NCI-H526 (cell line): Measurements from ENCODE around the gene CYP27B1.

ENCODE experiments used
- DNase-seq, 2 experiments: peaks; one replicate each; lab custom pipeline; 2025; lab: John Stamatoyannopoulos, UW

CYP27B1 gene

DNA sequence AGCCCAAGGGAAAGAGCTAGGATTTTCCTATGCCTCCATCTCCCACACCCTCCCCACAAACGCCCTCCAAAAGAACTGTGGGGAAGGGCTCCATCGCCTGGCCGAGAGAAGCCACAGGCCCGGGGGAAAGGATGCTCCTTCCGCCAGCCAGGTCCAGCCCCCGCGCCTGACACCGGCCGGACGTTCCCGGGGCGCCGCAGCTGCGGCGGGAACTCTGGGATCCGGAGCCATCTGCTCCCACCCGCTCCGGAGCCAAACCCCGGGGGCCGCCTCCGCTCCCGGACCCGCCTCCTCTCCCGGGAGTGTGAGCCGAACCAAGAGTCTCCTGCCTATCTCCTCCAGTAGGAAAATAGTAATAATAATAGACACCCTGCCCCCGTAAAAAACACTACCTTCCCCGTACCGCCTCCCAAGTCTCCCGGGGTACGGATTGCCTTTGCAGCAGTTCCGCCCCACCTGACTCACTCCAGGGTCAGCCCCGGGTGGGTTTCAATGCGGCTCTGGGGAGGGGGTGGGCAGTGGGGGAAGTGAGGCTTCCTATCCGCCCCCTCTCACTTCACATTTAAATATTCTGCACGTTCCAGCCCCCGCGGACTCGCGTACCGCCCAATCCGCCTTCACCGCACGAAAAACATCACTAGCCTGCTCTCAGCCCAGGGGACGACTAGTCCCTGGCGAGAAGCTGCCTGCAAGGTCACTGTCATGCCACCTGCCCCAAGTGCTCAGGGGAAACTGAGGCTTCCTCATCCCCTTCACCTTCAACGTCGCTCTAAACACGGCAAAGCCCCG lies 30.7 kb downstream of the CYP27B1 start:
- peak in 1 of 2 experiments; percentile 72 for DNase-seq

GRCh38 chr12:57735198-57735855 lies 31.6 kb downstream of the CYP27B1 start:
- DNase-seq = peak in 1 of 2 experiments; percentile 35

DNA sequence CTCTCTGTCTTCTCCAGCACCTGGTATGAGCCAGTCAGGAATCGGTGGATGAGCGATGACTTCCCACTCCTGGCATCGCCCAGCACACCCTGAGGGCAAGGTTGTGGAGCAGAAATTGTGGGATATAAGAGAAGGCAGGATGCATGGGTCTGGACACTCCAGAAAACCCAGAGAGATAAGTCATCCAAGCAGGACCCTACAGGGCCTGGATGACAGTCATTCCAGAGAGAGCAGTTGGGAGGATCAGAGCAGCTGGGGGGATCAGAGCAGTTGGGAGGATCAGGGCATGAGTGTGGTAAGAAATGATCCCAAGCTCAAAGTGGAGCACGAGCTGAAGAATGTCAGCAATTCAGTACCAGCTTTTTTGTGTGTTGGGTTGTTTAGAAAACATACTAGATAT lies 32.3 kb downstream of the CYP27B1 start:
- DNase-seq = no peak

DNA sequence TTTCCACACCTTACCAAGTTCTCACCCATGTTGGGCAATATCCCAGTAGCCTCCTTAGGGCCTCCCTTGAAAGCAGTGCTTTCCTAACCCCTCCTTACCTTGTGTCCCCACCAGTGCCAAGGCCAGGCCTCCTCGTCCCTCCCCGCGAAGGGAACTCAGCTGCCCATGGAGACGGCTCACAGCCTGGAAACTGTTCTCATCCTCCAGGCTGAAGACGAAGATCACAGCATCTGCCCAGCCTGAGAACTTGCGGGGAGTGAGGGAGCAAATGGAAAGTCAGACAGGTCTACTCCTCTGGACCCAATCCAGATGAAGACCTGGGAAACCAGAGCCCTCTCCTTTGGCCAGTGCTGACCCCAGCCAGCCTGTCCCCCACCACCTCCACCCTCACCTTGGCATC lies 33.0 kb downstream of the CYP27B1 start:
- no peak for DNase-seq

DNA sequence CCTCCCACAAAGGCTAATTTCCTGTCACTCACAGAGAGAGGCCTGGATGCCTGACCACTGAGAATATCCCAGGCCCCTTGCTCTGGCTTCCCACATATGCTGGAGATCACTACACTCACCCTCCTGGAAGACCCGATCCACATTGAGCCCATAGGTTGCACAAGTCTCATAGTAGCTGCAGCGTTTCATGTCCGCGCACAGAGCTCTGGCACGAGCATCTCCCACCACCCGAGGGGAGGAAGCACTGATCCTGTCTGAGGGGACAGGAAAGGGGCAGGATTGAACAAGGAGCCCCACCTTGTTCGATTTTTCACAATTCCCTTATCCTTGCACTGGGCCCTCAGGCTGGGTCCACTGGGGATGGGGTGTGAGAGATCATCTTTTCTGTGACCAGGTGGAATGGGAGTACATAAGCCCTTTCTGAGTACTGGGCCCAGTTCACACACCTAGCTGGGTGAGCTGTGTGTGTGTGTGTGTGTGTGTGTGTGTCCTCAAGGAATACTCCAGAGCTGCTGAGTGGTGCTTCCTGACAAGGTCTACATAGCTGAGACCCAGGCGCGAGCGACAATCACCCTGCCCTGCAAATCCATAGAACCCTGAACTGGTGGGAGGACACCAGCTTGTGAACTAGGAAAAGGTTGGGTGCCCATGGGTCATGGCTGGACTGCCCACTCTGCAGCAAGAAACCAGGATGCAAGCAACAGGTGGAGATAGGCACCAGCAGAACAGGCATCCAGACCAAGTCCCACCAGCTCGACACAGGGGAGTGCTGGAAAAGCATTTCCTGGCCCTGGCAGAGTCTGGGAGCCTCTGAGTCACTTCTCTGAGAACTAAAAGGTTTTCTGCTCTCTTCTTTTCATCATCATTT lies 33.9 kb downstream of the CYP27B1 start:
- no peak for DNase-seq

- DNase-seq = no peak
Observed at GRCh38 chr12:57732270-57732669, 34.6 kb downstream of the CYP27B1 start.

- DNase-seq = no peak
Observed at GRCh38 chr12:57731411-57732080, 35.3 kb downstream of the CYP27B1 start.

DNA sequence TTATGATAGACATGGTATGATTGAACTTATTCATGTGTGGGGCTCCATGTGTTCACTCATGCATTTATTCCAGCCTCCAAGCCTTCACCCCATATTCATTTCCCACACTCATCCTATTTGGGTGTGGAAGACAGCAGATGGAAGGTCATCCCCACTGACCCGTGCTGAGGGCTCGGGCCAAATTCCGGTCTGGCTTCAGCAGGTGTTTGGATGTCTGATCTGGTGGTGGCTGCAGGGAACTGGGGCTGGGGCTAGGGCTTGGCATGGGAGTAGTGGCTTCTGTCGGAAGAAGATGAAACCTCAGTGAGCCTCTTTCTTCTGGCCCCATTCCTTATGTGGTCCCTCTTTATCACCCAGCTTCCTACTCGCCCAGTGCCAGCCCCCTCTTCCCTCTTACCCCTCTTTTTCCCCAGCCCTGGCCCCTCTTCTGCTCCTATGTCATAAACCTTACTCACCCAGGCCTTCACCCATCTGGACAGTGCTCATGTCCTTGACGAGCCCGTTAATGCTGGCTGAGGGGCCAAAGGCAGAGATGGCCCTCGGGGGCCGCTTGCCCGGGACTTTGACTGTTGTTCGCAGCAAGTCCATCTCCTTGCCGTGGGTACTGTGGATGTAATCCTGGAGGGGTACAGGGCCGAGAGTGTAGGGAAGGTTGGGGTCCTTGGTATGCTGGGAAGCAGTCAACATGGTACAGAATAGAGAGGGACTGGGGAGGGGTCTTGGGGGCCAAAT lies 36.4 kb downstream of the CYP27B1 start:
- no peak for DNase-seq

- no peak for DNase-seq
Observed at GRCh38 chr12:57729321-57729844, 37.5 kb downstream of the CYP27B1 start.

- no peak for DNase-seq
Observed at GRCh38 chr12:57727758-57728395, 39.0 kb downstream of the CYP27B1 start.

GRCh38 chr12:57726884-57727757 lies 39.8 kb downstream of the CYP27B1 start:
- DNase-seq = peak in 1 of 2 experiments; percentile 69

GRCh38 chr12:57726151-57726883 lies 40.6 kb downstream of the CYP27B1 start:
- DNase-seq = peak; percentile 76 to 95

GRCh38 chr12:57725851-57726150 lies 41.1 kb downstream of the CYP27B1 start:
- DNase-seq = no peak

DNA sequence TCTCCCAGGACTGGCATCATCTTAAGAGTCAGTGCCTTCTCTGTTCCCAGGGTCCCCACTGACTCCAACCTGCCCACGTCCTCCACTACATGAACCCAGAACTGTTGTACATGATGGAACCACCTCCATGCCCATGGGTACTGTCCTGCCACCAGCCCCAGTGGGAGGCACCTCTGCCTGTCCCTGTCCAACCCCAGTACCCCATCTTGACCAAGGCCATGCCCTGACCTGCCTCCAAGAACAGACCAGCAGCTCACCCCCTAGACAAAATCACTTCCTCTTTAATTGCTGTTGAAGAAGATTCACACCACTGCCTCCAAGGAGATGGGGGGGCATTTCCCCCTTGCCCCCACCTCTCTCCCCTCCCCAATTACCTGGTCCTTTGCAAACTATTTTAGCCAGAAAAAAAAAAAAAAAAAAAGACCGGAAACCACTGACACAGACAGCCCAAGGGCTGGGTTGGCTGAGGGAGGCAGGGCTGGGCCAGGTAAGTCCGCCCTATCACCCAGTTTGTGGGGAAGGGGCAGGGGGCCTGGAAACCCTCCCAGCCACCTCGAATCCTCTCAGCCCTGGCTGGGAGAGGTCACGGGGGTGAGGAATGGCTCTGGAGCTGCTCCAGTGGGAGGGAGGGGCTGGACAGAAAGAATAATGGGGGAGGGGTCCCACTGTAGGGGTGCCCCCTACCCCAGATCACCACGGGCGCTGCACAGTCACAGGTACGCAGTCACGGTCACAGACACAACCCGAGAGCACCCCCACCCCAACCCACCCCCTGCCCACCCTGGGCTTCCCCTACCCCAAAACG lies 41.7 kb downstream of the CYP27B1 start:
- DNase-seq = no peak

- DNase-seq = no peak
Observed at GRCh38 chr12:57724003-57724935, 42.6 kb downstream of the CYP27B1 start.

DNA sequence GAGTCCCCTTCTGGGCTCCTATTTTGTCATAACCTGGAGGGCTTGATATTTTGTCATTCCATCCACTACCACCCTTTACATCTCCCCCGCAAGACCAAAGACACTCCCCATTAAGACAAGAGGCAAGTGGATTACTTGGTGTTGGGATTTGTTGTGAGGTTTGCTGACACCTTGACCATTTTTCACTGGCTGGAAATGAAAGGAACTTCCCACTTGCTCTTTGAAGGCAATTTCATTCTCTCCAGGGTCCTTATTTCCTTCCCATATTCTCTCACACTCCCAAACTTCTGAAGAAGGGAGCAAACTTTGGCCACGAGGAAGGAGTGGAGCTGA lies 43.3 kb downstream of the CYP27B1 start:
- DNase-seq = no peak
